Spleen (tissue), 7 donors: ENCODE results near the gene LRTM2.

Source experiments
- POLR2A ChIP-seq, 3 donors: fragments of 450-650 bp; IDR thresholded peaks; one replicate each; pipeline ENCODE4 v1.5.1; 2017; ENCODE audit warnings: antibody characterized with exemption in 3 of 3, mild to moderate bottlenecking in 1 of 3
- POLR2AphosphoS5 ChIP-seq, 3 donors: sonication (generic); formaldehyde crosslinking; IDR thresholded peaks; one replicate each; pipeline ENCODE4 v1.5.1; 2017; ENCODE audit warnings: antibody characterized with exemption in 3 of 3
- TF ChIP-seq, protein P1 (sequence below), 11 experiments: fragments of 200-600 bp in 7 of 11; fragments of 450-650 bp in 4 of 11; sonication (generic) in 4 of 11; IDR thresholded peaks in 8 of 11; conservative IDR thresholded peaks in 3 of 11; 1 replicate in 7 of 11; 2 replicates in 4 of 11; pipeline versions ENCODE4 v1.4.0 to v1.8.0; 2016 to 2021; ENCODE audit warnings: antibody characterized with exemption in 11 of 11, inconsistent platforms in 4 of 11, mild to moderate bottlenecking in 1 of 11
- donor health status: DM: no; HTN: no; CAD: no; lungs with moderate emphysema.
- donor health status: DM: no; HTN: no; CAD: no.
- donor health status: DM: no; HTN: no; CAD: no.

- TF ChIP-seq POLR2AphosphoS5 (IDR thresholded peaks at IDR 0.05), result no peak
- TF ChIP-seq, protein P1, sequence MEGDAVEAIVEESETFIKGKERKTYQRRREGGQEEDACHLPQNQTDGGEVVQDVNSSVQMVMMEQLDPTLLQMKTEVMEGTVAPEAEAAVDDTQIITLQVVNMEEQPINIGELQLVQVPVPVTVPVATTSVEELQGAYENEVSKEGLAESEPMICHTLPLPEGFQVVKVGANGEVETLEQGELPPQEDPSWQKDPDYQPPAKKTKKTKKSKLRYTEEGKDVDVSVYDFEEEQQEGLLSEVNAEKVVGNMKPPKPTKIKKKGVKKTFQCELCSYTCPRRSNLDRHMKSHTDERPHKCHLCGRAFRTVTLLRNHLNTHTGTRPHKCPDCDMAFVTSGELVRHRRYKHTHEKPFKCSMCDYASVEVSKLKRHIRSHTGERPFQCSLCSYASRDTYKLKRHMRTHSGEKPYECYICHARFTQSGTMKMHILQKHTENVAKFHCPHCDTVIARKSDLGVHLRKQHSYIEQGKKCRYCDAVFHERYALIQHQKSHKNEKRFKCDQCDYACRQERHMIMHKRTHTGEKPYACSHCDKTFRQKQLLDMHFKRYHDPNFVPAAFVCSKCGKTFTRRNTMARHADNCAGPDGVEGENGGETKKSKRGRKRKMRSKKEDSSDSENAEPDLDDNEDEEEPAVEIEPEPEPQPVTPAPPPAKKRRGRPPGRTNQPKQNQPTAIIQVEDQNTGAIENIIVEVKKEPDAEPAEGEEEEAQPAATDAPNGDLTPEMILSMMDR (IDR thresholded peaks at IDR 0.05 in 8 of 11, conservative IDR thresholded peaks at IDR 0.05 in 3 of 11), result no peak
- no peak for TF ChIP-seq POLR2A (IDR thresholded peaks at IDR 0.05)
Observed at GRCh38 chr12:1885082-1885596, 64.8 kb downstream of the LRTM2 start.
